AG09309 (cell line): ENCODE measurements around the gene GC.
"Not testable (repeated sequence)": the region's sequence is repeated elsewhere in the genome, so short reads cannot be mapped to it uniquely, and the experiment has no call there.

ENCODE experiments used
- DNase-seq: peaks from one replicate; pipeline ENCODE4 v3.0.0-alpha.2; 2010; ENCODE audit warnings: low read depth
- H3K4me3 ChIP-seq: 2 replicates; pipeline ENCODE4 v1.5.1; 2011; ENCODE audit warnings: mild to moderate bottlenecking, low read depth, low read length, moderate library complexity; ENCODE audit not compliant: control insufficient read depth
- TF ChIP-seq, protein P1 (sequence below): IDR thresholded peaks from 2 replicates; pipeline ENCODE4 v1.5.1; 2011; ENCODE audit warnings: mild to moderate bottlenecking, low read depth, low read length, inconsistent platforms; ENCODE audit not compliant: insufficient read depth, control insufficient read depth; ENCODE audit errors: missing control alignments

Gene GC

DNA sequence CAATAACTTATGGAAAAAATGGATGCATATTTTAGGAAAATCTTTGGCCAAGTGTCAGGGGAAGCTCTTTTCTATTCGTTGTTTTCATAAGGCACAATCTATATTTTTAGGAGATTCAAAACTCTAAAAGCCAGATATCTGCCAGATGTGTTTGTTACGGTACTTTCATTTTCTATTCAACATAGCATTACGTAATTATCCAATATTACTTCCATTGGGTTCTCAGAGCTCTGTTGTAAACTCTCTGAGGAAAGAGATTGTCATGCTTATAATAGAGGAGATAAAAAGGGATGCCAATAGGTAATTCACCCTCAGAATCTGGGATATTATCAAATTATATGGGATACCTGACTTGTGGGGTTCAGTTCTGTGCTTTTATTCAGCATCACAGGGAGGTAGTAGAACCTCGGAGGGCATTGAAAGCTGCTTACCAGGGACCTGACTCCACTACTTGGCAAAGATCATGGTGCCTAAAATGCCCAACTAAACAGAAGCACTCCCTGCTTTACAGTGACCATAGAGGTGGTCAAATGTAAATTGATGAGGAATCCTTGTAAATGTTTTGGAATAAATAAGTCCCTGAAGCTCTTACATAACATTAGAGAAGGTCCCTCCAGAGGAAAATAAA, 32.9 kb upstream of the GC start:
- no peak overlapping the region for H3K4me3 ChIP-seq

DNA sequence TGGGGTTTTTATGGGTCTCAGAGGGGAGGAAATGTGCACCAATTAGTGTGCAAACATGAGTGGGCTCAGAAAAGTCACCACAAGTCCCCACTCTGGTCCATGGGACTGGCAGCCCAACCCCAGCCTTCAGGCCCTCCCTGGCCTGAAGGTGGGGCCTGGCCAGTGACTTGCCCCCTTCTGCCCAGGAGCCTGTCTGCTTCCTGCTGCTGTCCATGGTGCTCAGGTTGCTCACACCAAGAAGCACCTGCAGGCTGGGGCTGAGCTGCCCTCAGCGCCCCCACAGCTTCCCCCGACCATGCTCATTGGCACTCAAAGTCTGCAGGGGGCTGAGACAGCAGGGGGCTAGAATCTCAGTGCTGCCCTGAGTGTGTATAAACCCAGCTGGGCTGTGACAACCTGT, 30.6 kb upstream of the GC start:
- TF ChIP-seq, protein P1, sequence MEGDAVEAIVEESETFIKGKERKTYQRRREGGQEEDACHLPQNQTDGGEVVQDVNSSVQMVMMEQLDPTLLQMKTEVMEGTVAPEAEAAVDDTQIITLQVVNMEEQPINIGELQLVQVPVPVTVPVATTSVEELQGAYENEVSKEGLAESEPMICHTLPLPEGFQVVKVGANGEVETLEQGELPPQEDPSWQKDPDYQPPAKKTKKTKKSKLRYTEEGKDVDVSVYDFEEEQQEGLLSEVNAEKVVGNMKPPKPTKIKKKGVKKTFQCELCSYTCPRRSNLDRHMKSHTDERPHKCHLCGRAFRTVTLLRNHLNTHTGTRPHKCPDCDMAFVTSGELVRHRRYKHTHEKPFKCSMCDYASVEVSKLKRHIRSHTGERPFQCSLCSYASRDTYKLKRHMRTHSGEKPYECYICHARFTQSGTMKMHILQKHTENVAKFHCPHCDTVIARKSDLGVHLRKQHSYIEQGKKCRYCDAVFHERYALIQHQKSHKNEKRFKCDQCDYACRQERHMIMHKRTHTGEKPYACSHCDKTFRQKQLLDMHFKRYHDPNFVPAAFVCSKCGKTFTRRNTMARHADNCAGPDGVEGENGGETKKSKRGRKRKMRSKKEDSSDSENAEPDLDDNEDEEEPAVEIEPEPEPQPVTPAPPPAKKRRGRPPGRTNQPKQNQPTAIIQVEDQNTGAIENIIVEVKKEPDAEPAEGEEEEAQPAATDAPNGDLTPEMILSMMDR = no peak
- no peak overlapping the region for H3K4me3 ChIP-seq
- DNase-seq = no peak

More for the DNA sequence above, 32.9 kb upstream of the GC start:
- DNase-seq = no peak
- TF ChIP-seq, protein P1 = no peak

DNA sequence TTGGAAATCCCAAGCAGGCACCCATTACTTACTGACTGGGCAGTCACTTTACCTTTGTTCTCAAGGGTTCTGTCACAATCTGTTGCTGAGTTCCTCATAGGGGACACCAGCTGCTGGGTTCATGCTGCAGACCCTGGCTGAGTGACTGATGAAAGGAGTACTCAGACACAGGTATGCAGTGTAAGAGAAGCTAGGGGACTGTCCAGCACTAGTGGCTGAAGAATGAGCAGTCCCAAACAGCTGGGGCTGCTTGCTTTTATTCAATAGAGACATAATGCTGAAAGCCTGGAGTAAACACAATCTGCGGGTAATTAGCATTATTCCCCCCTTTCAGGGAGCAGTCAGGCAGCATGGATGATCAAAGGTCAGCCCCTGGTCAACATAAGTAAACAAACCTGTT, 25.9 kb upstream of the GC start:
- not testable (repeated sequence) for DNase-seq, H3K4me3 ChIP-seq

DNA sequence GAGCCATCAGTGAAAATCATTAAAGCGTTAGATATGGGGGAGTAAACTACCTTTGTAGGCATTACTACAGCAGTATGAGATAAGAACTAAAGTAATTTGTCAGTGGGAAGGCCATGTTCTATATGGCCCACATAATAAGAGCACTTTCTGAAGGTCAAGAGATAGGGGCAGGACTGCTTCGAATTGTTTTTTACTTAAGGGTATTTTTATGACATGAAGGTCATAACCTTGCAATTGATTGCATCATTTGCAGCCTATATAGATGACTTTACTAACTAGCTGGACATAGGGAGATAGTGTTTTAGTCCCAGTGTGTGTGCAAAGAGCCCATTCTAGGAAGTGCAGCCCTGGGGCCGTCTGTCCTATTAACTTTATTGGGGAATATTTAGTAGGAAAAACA, 23.6 kb upstream of the GC start:
- TF ChIP-seq, protein P1 = no peak
- DNase-seq = no peak
- H3K4me3 ChIP-seq = no peak overlapping the region

DNA sequence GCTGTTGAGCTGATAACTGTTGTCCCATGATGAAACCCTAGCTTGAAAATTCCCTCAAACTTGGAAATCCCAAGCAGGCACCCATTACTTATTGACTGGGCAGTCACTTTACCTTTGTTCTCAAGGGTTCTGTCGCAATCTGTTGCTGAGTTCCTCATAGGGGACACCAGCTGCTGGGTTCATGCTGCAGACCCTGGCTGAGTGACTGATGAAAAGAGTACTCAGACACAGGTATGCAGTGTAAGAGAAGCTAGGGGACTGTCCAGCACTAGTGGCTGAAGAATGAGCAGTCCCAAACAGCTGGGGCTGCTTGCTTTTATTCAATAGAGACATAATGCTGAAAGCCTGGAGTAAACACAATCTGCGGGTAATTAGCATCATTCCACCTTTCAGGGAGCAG, 21.4 kb upstream of the GC start:
- H3K4me3 ChIP-seq, DNase-seq: not testable (repeated sequence)

DNA sequence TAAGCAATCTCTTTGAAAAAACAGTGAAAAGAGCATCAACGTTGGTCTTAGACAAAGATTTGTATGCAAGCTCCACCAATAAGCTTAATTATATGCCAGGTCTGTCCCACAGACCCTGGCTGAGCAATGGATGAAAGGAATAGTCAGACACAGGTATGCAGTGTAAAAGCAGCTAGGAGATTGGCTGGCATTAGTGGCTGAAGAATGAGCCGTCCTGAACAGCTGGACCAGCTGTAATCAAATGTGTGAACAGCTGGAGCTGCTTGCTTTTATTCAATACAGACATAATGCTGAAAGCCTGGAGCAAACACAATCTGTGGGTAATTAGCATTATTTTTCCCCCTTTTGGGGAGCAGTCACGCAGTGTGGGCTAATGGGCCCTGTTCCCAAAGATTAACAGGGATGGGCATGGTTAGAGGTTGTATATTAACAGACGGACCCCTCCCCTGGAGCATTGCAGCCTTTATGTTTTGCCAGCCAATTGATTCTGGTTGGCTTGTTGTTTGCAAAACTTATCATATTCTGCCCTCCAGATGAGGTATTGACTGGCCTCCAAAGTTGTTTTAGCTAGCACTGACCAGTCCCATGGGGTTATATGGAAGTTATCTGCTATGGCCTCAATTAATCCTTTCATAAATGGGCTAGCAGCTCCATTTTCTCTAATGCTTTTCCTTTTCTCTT, 20.3 kb upstream of the GC start:
- DNase-seq, H3K4me3 ChIP-seq: not testable (repeated sequence)

DNA sequence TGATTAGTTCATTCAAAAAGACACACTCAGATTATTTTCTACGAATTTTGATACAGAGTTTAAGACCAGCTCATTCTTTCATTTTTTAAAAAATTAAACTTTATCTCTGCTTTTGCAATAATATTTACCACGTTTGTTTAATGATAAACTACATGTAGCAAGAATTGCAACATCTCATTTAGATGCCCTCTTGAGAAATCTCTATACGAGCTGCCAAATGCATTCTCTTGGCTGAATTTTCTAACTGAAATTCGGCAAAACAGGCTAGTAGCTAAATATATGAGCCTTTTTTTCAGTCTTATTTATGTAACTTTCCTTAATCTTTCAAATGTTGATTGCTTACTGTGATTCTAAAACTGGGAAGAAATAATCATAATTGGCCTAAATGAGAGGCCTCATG, 2.1 kb upstream of the GC start:
- no peak overlapping the region for H3K4me3 ChIP-seq
- TF ChIP-seq, protein P1 = no peak
- DNase-seq = no peak

DNA sequence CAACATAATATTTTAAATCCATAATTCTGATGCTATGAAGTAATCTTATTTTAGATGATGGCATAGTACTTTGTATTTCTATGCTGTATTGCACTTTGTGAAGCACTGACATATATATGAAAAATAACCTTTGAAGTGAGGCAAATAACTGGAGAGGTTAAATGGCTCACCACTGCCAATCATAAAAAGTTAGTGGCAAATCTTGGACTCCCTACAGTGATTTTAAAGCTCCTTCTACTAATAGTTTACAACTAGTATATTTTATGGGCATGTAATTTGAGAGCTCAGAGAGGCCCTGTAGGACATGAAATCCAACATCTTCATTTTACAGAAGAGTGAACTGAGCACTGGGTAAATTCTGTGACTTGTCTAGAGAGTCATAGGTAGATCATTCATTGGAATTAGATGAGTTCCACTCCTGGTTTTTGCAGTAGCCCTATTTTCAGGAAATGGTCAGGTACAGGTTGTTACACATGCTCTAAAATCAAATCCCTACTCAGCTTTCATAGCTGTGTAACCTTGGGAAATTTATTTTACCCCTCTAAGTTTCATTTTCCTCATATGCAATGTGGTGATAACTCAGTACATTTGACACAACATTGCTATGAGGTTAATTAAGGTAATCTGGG, 804 bp upstream of the GC start:
- no peak overlapping the region for H3K4me3 ChIP-seq
- TF ChIP-seq, protein P1 = no peak
- DNase-seq = no peak
